Prostate gland (tissue), 2 donors: ENCODE data around the gene ORC4.

Experiments used
- POLR2A ChIP-seq: fragments of 450-650 bp; IDR thresholded peaks from one replicate; pipeline ENCODE4 v1.6.1; 2016; ENCODE audit warnings: antibody characterized with exemption, mild to moderate bottlenecking
- POLR2AphosphoS5 ChIP-seq: sonication (generic); formaldehyde crosslinking; IDR thresholded peaks from one replicate; pipeline ENCODE4 v1.6.1; 2017; ENCODE audit warnings: antibody characterized with exemption
- TF ChIP-seq, protein P1 (sequence below), 4 experiments: fragments of 200-600 bp in 2 of 4; fragments of 450-650 bp in 2 of 4; sonication (generic) in 2 of 4; IDR thresholded peaks; 1 replicate in 3 of 4; 2 replicates in 1 of 4; pipeline ENCODE4 v1.5.1; 2016 to 2019; ENCODE audit warnings: antibody characterized with exemption in 4 of 4, mild to moderate bottlenecking in 2 of 4, moderate library complexity in 2 of 4

GRCh38 chr2:148026573-148026972, 6.0 kb upstream of the ORC4 start:
- TF ChIP-seq, protein P1, sequence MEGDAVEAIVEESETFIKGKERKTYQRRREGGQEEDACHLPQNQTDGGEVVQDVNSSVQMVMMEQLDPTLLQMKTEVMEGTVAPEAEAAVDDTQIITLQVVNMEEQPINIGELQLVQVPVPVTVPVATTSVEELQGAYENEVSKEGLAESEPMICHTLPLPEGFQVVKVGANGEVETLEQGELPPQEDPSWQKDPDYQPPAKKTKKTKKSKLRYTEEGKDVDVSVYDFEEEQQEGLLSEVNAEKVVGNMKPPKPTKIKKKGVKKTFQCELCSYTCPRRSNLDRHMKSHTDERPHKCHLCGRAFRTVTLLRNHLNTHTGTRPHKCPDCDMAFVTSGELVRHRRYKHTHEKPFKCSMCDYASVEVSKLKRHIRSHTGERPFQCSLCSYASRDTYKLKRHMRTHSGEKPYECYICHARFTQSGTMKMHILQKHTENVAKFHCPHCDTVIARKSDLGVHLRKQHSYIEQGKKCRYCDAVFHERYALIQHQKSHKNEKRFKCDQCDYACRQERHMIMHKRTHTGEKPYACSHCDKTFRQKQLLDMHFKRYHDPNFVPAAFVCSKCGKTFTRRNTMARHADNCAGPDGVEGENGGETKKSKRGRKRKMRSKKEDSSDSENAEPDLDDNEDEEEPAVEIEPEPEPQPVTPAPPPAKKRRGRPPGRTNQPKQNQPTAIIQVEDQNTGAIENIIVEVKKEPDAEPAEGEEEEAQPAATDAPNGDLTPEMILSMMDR (IDR thresholded peaks at IDR 0.05), result no peak
- TF ChIP-seq POLR2A (no peak), POLR2AphosphoS5 (no peak)
